Psoas muscle (tissue), 8 donors: ENCODE results near the gene INSYN2B. TPM values are rescaled to one million over a fixed set of nuclear protein-coding genes. Genes with fewer than 3 reads are reported as not detected.
A peak's percentile ranks its signal among the peaks of the same experiment; 100 is the strongest.

Experiments
- ATAC-seq, 4 donors: fragments of 200-7000 bp; cut with Tn5 transposase; one replicate each; pipeline ENCODE4 v1.9.1; 2020; ENCODE audit warnings: moderate library complexity in 3 of 4, mild to moderate bottlenecking in 2 of 4
- DNase-seq, 2 donors: peaks; one replicate each; pipeline ENCODE4 v3.0.0-alpha.2; 2020
- H3K27ac ChIP-seq: fragments of 200-600 bp; one replicate; pipeline ENCODE4 v1.8.0; 2022
- H3K27me3 ChIP-seq, 3 donors: fragments of 200-600 bp in 1 of 3; one replicate each; pipeline versions ENCODE4 v1.6.1 to v1.8.0; 2013 to 2022; ENCODE audit warnings: low read length in 2 of 3, mild to moderate bottlenecking in 2 of 3, moderate library complexity in 1 of 3; ENCODE audit not compliant: insufficient read depth in 3 of 3
- H3K36me3 ChIP-seq, 2 donors: fragments of 200-600 bp in 1 of 2; one replicate each; pipeline versions ENCODE4 v1.6.1 to v1.8.0; 2013 to 2022; ENCODE audit warnings: low read depth in 1 of 2, mild to moderate bottlenecking in 1 of 2, moderate library complexity in 1 of 2; ENCODE audit not compliant: insufficient read depth in 1 of 2
- H3K4me1 ChIP-seq: fragments of 200-600 bp; one replicate; pipeline ENCODE4 v1.8.0; 2022
- H3K4me3 ChIP-seq: fragments of 200-600 bp; one replicate; pipeline ENCODE4 v1.8.0; 2022; ENCODE audit warnings: mild to moderate bottlenecking
- H3K9me3 ChIP-seq: fragments of 200-600 bp; one replicate; pipeline ENCODE4 v1.8.0; 2022
- WGBS, 3 donors: extraction: QIAGEN DNeasy Blood & Tissue Kit; methylation state at CpG; one replicate each; pipeline versions ENCODE4 v1.1.6 to v1.1.7; 2013; 5-methylcytosine and 5-hydroxymethylcytosine counted together
- intact Hi-C, 2 donors: fragments of 100-400 bp; cut with DNase I; formaldehyde crosslinking; loops; one replicate each; pipeline versions ENCODE4 v1.11.0 to v1.14.2; 2022
- polyA plus RNA-seq, 3 donors: library from polyadenylated mRNA; stranded (reverse); fragments of 200-250 nt; gene quantifications; one replicate each; pipeline ENCODE4 v1.2.3, GENCODE V29; 2013
- total RNA-seq, 4 donors: library from RNA; stranded (reverse); fragmentation: NEBNext Ultra II Directional in 2 of 4; extraction: Animal tissue kit (Norgen Biotek cat#: 25700) in 2 of 4; gene quantifications; one replicate each; pipeline versions ENCODE4 v1.2.1 to v1.2.4, GENCODE V29; 2021 to 2023
- TF ChIP-seq, protein P1 (sequence below): fragments of 200-600 bp; IDR thresholded peaks from one replicate; pipeline ENCODE4 v1.8.0; 2022; ENCODE audit warnings: antibody characterized with exemption
- donor health status: healthy with polysubstance abuse.
- donor health status: DM: no; HTN: no; CAD: no; lungs with moderate emphysema.
- donor health status: Bipolar disorder and iron deficiency.
- donor health status: healthy.
- donor health status: DM: yes; HTN: yes; CAD: no.
- donor health status: DM: no; HTN: no; CAD: no.
- donor health status: DM: no; HTN: no; CAD: no.
- donor health status: DM: yes; HTN: yes; CAD: no.

Gene INSYN2B
- total and polyA plus RNA-seq, 7 donors: 0.01 TPM; not detected in 6

DNA sequence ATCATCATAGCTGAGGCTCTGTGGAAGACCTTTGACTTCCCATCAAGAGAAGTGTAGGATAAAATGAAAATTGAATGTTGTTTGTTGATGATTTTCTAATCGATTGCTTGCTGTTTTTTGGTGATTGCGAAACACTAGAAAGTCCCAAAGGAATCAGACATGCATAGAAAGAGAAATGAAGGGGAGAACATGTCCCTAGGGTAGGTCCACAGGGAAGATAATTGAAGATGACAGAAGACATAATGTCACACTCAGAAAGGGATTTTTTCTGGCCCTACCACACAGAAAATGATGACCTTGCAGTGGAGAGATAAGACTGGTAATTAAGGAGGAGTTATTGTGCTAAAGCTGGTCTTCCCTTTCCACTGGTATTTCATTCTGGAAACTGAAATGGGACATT is 62.8 kb downstream of the INSYN2B start:
- no peak overlapping the region for H3K4me3 ChIP-seq
- ATAC-seq: no peak
- H3K27me3 ChIP-seq: no peaks in the 10 kb centered on the region
- H3K9me3 ChIP-seq: no peaks in the 10 kb centered on the region
- H3K27ac ChIP-seq: no peak overlapping the region
- DNase-seq: no peak
- no peaks in the 10 kb centered on the region for H3K36me3 ChIP-seq
- intact Hi-C loops: no loop called here
- TF ChIP-seq, protein P1, sequence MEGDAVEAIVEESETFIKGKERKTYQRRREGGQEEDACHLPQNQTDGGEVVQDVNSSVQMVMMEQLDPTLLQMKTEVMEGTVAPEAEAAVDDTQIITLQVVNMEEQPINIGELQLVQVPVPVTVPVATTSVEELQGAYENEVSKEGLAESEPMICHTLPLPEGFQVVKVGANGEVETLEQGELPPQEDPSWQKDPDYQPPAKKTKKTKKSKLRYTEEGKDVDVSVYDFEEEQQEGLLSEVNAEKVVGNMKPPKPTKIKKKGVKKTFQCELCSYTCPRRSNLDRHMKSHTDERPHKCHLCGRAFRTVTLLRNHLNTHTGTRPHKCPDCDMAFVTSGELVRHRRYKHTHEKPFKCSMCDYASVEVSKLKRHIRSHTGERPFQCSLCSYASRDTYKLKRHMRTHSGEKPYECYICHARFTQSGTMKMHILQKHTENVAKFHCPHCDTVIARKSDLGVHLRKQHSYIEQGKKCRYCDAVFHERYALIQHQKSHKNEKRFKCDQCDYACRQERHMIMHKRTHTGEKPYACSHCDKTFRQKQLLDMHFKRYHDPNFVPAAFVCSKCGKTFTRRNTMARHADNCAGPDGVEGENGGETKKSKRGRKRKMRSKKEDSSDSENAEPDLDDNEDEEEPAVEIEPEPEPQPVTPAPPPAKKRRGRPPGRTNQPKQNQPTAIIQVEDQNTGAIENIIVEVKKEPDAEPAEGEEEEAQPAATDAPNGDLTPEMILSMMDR: no peak
- no peaks in the 10 kb centered on the region for H3K4me1 ChIP-seq
- WGBS, 3 donors: 78 to 83% (median 79%) methylated on average over 2 of the region's 2 CpGs

DNA sequence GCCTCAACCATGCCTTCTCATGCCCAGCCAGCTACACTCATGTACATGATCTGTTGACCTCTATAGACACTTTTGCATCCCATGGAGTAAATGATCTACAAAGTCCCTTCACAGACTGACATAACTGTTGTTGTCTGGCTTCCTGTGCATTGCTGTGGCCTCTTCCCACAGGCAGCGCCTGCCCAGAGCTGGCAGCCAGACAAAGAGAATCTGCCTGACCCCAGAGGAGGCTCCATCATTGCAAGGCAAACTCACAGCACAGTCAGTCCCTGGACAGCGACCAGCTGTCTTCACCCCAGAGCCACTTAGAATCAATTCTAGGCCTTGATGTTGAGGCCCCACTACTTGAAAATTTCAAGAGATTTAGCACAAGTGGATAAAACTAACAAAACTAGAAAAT is 65.5 kb downstream of the INSYN2B start:
- H3K4me3 ChIP-seq: no peak overlapping the region
- H3K4me1 ChIP-seq: no peaks in the 10 kb centered on the region
- intact Hi-C loops: no loop called here
- no peaks in the 10 kb centered on the region for H3K27me3 ChIP-seq
- no peaks in the 10 kb centered on the region for H3K9me3 ChIP-seq
- DNase-seq (peak in 1 of 2 donors; percentile 71), ATAC-seq (no peak)
- TF ChIP-seq, protein P1: no peak
- H3K27ac ChIP-seq: no peak overlapping the region
- 21 to 30% (median 27%) methylated on average over 2 of the region's 2 CpGs for WGBS, 3 donors
- no peaks in the 10 kb centered on the region for H3K36me3 ChIP-seq

DNA sequence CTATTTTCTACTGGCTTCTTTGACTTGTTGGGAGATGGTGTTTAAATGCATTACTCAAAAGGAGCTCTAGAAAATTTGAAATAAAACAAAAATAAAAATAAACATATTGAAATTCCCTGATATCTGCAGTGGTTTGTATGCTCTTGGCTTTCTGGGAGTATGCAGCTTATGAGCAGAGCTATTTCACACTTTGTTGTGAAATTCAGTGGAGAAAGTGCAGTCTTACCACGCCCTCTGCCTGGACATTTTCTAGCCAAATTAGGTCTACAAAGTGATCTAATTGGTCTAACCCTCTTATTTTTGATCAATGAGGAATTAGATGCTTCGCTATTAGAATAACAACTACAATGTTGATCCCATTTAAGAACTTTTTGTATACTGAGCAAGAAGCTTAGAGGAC is 66.8 kb downstream of the INSYN2B start:
- WGBS, 3 donors: 66 to 72% (median 66%) methylated on average over 2 of the region's 2 CpGs
- H3K27ac ChIP-seq: no peak overlapping the region
- no peak overlapping the region for H3K4me3 ChIP-seq
- TF ChIP-seq, protein P1: no peak
- no peak for ATAC-seq
- H3K36me3 ChIP-seq: no peaks in the 10 kb centered on the region
- H3K27me3 ChIP-seq: no peaks in the 10 kb centered on the region
- DNase-seq: no peak
- intact Hi-C loops: no loop called here
- no peaks in the 10 kb centered on the region for H3K9me3 ChIP-seq
- H3K4me1 ChIP-seq: no peaks in the 10 kb centered on the region

DNA sequence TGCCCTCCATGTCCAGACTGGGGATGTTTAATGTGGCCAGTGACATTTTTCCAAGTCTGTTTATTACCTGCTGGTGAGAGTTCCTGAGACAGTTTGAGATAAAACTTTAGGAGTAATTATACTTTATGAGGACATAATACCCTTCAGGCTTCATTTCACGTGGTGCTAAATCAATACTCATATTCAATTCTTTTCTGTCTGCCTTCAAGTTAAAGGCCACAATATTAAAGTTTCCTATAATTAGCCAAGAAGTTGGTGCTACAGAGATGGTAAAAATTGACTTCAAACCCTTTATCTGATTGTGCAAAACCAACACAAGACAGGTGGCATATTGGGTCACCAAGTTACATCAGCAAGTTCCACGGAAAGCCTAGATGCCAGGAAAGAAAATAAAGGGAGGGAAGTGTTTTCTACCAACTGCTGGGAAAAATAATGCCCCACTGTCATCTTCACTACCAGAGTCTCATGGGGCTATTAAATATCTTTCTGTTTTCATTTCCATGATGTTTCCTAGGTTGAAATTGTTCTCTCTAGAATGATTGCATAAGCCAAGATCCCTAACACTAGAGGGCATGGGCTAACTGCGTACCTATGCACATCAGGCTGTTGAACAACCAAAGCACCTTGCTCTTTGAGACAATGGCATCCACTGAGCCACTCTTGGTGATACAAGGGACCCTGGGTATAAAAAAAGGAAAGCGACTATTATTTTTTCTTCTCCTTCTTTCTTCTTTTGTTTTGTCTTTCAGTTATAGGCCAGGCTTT is 68.7 kb downstream of the INSYN2B start:
- no peaks in the 10 kb centered on the region for H3K36me3 ChIP-seq
- H3K27me3 ChIP-seq: no peaks in the 10 kb centered on the region
- TF ChIP-seq, protein P1: no peak
- DNase-seq (no peak), ATAC-seq (no peak)
- no peaks in the 10 kb centered on the region for H3K4me1 ChIP-seq
- intact Hi-C loops: no loop called here
- H3K9me3 ChIP-seq: no peaks in the 10 kb centered on the region
- H3K27ac ChIP-seq: no peak overlapping the region
- 68 to 79% (median 74%) methylated on average over 4 of the region's 4 CpGs for WGBS, 3 donors
- H3K4me3 ChIP-seq: no peak overlapping the region

DNA sequence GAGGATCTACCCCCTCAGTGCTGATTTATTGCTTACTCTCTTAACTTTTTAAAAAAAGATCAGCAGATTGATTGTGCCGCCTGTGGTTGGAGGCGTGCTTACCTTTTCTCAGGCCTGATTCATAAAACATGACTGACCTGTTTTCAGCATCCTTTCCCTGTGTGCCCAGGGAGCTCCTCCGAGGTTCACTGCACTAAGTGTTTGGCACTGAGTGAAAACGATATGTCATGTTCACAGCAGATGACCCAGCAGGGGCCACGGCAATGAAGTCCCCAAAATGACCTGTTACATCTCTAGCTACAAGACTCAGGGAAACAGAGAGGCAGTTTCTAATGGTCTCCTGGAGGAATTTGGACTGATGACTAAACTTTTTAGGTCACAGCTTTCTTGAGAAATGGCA is 69.9 kb downstream of the INSYN2B start:
- H3K36me3 ChIP-seq: no peaks in the 10 kb centered on the region
- WGBS, 3 donors: 76 to 82% (median 80%) methylated on average over 5 of the region's 5 CpGs
- no peak overlapping the region for H3K27ac ChIP-seq
- TF ChIP-seq, protein P1: no peak
- no peaks in the 10 kb centered on the region for H3K9me3 ChIP-seq
- ATAC-seq: no peak
- no peak for DNase-seq
- H3K27me3 ChIP-seq: no peaks in the 10 kb centered on the region
- no peak overlapping the region for H3K4me3 ChIP-seq
- intact Hi-C loops: no loop called here
- no peaks in the 10 kb centered on the region for H3K4me1 ChIP-seq
